ENCODE data around the gene SSH2. TPM values are rescaled to one million over a fixed set of nuclear protein-coding genes. Genes with fewer than 3 reads are reported as not detected.
"Not testable (repeated sequence)": the region's sequence is repeated elsewhere in the genome, so short reads cannot be mapped to it uniquely, and the experiment has no call there.

The SSH2 gene
- total RNA-seq, 1 donor from 2014 or later, result 30.9 TPM

- DNase-seq (ENCODE audit: low read depth, low spot score), result no peak
These were observed 218.2 kb downstream of the SSH2 start for GRCh38 chr17:29711588-29712385.

GRCh38 chr17:29710891-29711418 is 219.1 kb downstream of the SSH2 start:
- no peak for DNase-seq (ENCODE audit: low read depth, low spot score)

GRCh38 chr17:29710520-29710884 is 219.5 kb downstream of the SSH2 start:
- no peak for DNase-seq (ENCODE audit: low read depth, low spot score)

DNA sequence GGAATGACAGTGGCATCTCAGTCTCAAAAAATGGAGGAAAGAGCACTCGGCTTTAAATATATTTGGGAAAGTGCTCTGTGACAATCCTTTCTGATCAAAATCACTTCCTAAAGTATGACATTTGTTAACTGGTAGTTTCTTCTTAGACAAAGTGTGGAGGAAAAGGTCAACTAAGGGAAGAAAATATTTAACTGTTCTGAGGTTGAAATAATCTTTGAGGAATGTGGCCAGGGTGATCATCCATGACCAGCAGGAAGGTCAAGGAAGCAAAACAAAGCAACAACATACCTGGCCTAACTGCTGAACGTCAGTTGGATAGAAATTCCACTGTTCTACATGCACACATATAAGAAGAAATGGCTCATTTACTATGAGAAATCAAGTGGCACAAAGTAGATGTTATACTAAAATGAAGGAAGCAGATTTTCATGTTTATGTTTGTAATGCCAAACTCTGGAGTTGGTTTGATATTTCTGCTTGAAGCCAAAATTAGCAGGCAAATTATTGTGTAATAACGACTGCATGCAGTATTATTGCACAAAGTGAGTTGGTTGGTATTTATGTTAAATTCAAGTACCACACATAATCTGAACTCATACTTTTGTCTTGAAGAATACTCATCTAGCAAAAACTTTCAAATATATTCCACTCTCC is 220.0 kb downstream of the SSH2 start:
- no peak for DNase-seq (ENCODE audit: low read depth, low spot score)

GRCh38 chr17:29707212-29707571 is 222.8 kb downstream of the SSH2 start:
- no peak for DNase-seq (ENCODE audit: low read depth, low spot score)

- DNase-seq (ENCODE audit: low read depth, low spot score), result no peak
These were observed 224.0 kb downstream of the SSH2 start for GRCh38 chr17:29706045-29706431.

DNA sequence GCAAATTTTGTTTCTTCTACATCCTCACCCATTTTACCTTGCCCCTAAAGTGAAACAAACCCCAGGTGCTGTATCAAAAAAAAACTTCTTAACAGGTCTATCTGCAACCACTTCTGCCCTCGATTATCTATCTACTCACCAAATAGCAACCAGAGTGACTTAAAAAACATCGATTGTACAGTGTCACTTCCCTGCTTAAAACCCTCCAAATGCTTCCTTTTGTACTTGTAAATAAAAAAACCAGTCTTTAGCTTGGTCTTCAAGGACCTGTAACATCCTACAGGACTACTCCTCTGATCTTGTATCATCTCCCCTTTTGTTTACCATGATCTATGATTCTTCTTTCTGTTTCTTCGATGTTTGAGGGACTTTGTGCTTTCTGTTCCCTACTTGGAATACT is 224.6 kb downstream of the SSH2 start:
- DNase-seq (ENCODE audit: low read depth, low spot score), result no peak

GRCh38 chr17:29699283-29699682 is 230.7 kb downstream of the SSH2 start:
- no peak for DNase-seq (ENCODE audit: low read depth, low spot score)

DNA sequence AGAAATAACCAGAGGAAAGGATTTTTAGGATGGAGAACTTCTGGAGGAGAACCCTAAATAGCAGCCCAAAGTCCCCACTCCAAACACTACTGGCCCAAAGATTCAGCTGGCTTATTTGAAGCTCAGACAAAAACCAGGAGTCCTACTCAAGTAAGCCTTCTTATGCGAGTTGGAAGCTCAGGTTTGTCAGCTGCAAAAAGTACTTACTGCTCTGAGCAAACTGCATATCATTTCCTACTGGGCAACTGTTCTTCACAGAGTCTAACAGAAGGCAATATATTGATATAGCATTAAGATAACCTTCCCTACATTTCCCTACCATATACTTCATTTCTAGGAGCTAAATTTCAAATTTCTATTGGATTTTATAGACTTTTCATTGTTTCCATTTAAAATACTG is 231.2 kb downstream of the SSH2 start:
- no peak for DNase-seq (ENCODE audit: low read depth, low spot score)

- DNase-seq (ENCODE audit: low read depth, low spot score), result no peak
These were observed 231.8 kb downstream of the SSH2 start for GRCh38 chr17:29698019-29698777.

DNA sequence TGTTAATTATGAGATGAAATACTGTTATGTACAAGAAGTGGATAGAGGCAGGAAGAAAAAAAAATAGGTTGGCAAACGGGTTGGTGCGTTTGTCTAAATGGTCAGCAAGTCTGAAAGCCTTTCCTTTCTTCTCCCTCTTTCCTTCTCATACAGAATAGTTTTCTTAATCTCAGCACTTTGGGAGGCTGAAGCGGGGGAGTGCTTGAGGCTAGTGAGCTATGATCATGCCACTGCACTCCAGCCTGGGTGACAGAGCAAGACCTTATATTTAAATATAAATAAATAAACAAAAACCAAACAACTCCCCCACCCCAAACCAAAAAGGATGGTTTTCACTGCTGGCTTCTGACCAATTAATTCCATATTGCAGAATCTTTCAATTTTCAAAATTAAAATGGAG is 232.7 kb downstream of the SSH2 start:
- no peak for DNase-seq (ENCODE audit: low read depth, low spot score)

DNA sequence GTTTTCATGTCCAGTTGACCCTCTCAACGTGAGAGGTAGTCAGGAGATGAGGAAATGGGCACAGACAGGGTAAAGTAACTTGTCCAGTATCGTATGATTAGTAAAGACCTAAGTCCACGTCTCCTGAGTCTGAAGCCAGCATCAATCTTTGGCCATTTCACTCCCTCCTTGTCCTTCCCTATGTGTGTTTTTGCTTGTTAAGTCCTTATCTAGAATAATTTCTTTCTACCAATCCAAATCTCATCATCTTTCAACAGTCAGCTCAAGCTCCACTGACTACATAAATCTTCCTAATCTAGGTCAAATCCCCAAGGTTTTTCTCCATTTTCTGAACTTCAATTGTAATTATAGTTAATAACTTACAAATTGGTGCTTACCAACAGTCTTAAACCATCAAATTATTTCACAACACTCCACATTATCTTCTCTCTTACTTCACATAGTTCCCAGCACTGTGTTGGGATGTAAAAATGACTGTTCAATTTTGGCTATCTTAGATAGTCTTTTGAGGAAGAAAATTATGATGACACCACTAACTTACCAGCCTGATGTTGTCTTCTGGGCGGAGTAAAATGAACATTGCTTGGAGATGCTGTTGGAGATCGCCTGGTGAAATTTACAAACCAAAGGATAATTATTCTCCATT is 235.0 kb downstream of the SSH2 start:
- DNase-seq (ENCODE audit: low read depth, low spot score), result no peak

GRCh38 chr17:29693751-29694150 is 236.3 kb downstream of the SSH2 start:
- no peak for DNase-seq (ENCODE audit: low read depth, low spot score)

GRCh38 chr17:29687596-29687995 is 242.4 kb downstream of the SSH2 start:
- DNase-seq (ENCODE audit: low read depth, low spot score), result no peak

GRCh38 chr17:29686993-29687590 is 242.9 kb downstream of the SSH2 start:
- DNase-seq (ENCODE audit: low read depth, low spot score), result no peak

DNA sequence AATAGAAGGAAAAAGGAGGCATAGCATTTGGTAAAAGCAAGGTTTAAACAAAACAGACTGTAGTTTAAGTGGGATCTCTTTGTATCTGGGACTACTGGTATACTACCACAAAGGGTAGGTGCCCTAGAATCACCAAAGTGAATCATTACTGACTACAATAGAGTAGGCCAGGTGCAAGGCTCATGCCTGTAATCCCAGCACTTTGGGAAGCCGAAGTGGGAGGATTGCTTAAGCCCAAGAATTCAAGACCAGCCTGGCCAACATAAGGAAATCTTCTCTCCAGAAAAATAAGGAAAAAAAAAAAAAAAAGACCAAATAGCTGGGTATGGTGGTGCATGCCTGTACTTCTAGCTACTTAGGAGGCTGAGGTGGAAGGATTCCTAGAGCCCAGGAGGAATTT is 246.5 kb downstream of the SSH2 start:
- DNase-seq (ENCODE audit: low read depth, low spot score), result peak; percentile 4

GRCh38 chr17:29682987-29683386 is 247.0 kb downstream of the SSH2 start:
- DNase-seq (ENCODE audit: low read depth, low spot score), result peak; percentile 71

DNA sequence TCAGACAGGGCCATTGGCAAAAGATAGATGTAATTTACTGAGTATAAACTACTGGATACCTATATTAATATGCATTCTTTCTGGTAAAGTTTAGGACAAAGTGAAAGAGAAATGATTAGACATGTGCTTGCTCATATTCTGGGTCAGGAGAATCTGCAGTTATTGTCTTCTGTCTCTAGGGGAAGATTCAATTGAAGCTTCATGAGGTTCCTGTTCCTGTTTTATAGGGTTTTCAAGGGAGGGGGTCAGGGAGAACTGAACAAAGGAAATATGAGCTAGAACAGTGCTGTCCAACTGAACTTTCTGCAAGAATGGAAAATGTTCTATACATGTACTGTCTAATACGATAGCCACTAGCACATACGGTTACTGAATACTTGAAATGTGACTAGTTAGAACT is 248.0 kb downstream of the SSH2 start:
- DNase-seq (ENCODE audit: low read depth, low spot score), result no peak

DNA sequence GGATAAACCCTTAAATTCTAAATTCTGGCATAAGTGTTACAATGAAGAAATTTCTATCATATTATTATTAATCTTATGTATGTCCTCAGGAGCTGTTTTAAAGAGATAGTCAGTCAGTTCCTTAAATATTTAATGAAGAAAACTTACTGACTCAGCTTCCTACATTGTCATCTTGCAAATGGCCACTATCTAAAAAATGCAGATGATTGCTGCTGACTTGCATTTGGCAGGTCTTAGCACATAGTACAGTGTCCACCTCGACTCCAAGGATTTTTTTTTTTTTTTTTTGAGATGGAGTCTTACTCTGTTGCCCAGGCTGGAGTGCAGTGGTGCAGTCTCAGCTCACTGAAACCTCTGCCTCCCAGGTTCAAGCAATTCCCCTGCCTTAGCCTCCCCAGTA is 252.2 kb downstream of the SSH2 start:
- DNase-seq (ENCODE audit: low read depth, low spot score), result no peak

- DNase-seq (ENCODE audit: low read depth, low spot score), result no peak
These were observed 252.7 kb downstream of the SSH2 start for GRCh38 chr17:29677221-29677791.

DNA sequence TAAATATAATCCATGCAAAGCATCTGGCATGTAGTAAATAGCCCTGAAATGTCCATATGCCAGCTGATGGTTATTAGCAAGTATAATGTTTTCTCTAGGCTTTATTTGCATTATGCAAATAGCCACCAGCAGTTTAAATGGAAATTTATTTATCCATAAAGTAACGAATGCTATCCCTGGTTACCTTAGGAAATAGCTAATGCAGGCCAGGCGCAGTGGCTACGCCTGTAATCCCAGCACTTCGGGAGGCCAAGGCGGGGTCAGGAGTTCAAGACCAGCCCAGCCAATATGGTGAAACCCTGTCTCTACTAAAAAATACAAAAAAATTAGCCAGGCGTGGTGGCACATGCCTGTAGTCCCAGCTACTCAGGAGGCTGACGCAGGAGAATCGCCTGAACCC is 254.1 kb downstream of the SSH2 start:
- not testable (repeated sequence) for DNase-seq (ENCODE audit: low read depth, low spot score)
